Epithelial cell of prostate (primary cell): ENCODE measurements around the gene SEMA3B.
A peak's percentile ranks its signal among the peaks of the same experiment; 100 is the strongest.

ENCODE experiments used
- DNase-seq: peaks from one replicate; pipeline ENCODE4 v3.0.0-alpha.2; 2011; ENCODE audit warnings: low read depth, low spot score
- H3K27ac ChIP-seq: fragments of 450-650 bp; 2 replicates; pipeline ENCODE4 v1.5.1; 2017; ENCODE audit warnings: mild to moderate bottlenecking

The SEMA3B gene

GRCh38 chr3:50288387-50289007, 19.6 kb downstream of the SEMA3B start:
- no peak for DNase-seq
- H3K27ac ChIP-seq: no peak overlapping the region

DNA sequence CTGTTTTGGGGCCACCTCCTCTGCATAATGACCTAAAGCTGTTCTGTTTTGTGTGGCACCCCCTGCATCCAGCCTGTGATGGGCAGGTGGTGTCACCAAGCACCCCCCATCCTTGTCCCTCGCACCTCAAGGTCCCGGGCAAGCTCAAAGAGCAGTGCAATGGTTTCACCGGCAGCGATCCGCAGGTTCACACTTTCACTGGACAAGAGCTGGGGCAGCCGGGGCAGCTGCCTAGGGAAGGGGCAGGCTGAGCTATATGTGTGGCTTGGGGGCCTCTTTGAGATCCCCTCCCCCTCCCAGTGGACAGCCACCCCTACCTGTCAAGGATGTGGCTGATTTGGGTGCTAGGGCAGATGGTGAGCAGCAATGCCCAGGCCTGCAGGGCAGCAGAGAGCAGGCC, 20.2 kb downstream of the SEMA3B start:
- DNase-seq: no peak
- no peak overlapping the region for H3K27ac ChIP-seq

- no peak for DNase-seq
- H3K27ac ChIP-seq: no peak overlapping the region
Measured at GRCh38 chr3:50290161-50290641, 21.3 kb downstream of the SEMA3B start.

DNA sequence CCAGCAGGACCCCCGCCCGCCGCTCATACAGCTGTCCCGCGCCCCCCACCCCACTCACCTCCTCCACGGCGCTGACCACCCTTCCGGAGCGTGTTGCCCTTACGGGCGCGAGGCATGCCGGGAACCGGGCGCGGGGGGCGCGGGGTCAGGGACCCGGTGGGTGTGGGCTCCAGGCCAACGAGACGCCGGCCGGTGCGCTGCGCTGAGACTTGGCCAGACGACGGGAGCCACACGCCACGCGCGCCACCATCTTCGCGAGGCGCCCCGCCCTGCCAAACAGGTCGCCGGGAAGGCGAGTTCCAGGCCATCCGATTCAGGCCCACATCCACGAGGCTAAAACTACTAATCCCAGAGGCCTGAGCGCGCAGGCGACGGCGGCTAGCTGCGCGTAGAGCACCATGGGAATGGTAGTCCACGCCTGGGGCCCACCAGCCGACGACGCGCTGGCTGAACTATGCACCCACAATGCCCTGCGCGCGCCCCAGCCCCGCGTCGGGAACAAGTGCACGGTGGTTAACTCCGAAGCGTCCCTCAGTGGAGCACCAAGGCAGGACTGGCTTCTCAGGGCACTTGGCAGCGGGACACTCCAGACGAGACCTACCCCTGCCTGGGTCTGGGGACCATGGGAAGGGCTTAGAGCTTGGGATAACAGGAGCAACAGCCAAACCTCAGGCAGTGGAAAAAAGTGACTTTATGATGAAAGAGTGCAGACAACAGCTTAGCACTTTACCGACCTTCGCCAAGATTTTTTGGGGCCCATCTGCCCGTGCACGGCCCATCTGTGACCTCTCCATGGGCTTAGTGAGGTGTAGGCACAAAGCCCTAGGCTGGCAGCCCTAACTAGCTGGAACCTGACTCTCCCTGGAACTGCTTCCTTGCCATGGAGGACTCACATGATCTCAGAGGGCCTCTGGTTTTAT, 23.5 kb downstream of the SEMA3B start, which contains the start of gene IFRD2:
TSS of gene IFRD2 (minus strand) at position 271 of the 920 bp plus-strand sequence. CDS start at position 116, 155 bp downstream.
- peak; percentile 84 for DNase-seq

DNA sequence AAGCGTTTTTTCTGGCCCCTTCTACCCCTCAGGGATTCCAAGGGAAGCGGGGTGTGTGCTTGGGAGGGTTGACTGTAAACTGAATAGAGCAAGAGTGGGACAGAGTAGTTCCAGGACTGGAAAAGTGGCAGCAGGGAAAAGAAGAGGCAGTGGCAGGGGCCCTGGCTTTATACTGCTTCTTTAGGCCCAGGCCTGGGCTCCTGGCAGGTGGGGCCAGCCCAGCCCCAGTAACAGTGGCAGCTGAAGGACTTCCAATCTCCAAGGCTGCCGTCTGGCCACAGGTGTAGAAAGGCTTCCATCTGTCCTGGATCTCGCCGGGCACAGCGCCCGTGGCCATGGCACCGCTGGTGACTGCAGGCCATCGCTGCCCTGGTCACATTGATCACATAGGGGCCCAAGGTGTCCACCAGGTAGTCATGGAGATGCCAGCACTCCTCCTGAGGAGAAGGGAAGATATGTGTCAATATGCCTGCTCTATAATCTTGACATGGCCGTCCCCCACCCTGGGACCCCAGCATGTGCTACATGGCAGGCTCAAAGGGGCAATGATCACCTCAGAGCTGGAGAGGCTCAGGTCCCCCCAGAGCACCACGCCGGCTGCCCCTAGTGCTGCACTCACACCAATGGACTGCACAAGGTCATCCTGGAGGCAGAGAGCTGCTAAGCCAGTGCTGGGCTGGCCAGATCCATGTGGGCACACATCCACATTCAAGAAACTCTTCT, 24.3 kb downstream of the SEMA3B start:
- peak overlapping the region; percentile 63 for H3K27ac ChIP-seq
- DNase-seq: no peak

More for the DNA sequence above, 23.5 kb downstream of the SEMA3B start, which contains the start of gene IFRD2:
- H3K27ac ChIP-seq: peak within 1 kb of the TSS; percentile 63

- no peak overlapping the region for H3K27ac ChIP-seq
- DNase-seq: no peak
Measured at GRCh38 chr3:50294089-50294488, 25.1 kb downstream of the SEMA3B start.

GRCh38 chr3:50294492-50295403, 25.8 kb downstream of the SEMA3B start:
- no peak for DNase-seq
- no peak overlapping the region for H3K27ac ChIP-seq

- no peak for DNase-seq
- no peak overlapping the region for H3K27ac ChIP-seq
Measured at GRCh38 chr3:50295553-50296431, 26.8 kb downstream of the SEMA3B start.

DNA sequence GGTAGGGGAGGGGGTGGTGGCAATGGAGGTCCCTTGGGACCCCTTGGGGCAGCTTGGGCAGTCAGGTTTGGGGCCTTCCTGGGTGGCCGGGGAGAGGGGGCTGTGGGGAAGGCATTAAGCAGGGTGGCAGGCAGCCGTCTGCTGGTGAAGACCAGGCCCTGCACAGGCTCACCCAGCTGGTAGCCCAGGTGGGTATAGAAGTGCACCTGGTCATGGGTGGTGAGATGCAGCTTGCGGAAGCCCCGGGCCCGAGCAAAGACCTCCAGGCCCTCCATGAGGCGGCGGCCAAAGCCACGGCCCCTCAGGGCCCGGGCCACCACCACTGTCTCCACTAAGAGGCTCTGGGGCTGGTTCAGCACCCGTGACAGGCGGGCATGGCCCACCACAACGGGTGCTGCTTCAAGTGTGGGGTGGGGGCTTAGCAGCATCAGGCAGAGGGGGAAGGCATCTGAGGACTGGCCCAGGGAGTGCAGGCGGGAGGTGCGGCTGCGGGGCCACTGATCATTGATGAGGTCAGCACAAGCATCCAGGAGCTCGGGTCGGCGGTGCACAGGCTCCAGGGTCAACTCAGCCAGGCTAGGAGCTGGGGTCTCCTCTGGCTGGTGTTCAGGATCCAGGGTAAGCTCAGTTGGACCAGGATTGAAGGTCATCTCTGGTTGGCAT, 27.9 kb downstream of the SEMA3B start:
- no peak overlapping the region for H3K27ac ChIP-seq
- no peak for DNase-seq

DNA sequence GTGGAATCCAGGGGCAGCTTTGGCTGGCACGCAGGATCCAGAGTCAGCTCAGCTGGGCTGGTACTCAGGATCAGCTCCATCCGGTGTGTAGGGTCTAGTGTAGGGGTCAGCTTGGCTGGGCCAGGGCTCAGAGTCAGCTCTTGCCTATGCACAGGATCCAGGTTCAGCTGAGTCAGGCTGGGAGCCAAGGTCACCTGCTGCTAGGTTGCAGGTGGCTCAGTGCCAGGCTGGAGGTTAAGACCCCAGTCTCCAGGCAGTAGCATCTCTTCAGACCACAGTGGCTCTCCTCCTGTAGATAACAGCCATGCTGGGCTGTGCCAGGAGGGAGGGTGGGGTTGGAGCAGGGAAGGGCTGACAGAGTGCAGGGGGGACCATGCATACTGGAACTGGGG, 28.4 kb downstream of the SEMA3B start:
- no peak for DNase-seq
- no peak overlapping the region for H3K27ac ChIP-seq

DNA sequence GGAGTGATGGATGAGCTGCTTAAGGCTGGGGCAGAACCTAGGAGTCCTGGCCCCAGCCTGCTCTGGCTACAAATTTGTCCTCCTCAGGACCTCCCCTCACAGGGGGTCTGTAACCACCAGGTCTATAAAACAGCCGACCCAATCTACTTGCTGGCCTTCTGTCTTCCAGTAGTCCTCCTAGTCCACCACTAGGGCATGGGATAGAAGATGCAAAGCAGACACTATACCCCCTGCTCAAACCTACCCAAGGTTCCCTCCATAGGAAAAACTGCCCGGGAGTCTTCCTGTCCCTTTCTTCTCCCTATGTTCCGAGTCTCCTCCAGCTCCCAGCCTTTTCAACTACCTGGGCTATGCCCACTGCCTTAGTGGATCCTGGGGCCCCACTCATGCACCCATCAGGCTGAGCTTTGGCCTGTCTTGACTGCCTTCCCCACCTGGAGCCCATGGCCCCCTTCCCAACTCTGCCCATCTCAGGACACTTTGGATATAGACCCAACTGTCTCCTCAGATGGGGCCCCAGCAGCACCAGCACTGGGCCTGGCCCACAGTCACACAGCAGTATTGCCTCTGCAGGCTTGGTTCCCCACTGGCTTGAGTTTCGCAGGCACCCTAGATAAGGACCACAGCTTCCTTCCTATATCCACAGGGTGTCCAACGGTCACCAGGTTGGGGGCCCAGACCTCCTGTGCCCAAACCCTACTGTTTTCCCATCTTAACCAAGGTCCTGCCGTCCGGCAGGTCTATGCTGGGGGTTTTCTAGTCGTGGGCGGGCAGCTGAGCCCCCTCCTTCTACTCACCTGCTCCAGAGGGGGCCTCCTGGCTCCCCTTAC, 29.2 kb downstream of the SEMA3B start:
- peak overlapping the region; percentile 91 for H3K27ac ChIP-seq
- no peak for DNase-seq

- H3K27ac ChIP-seq: peak within 1 kb of the TSS; percentile 91
- peak; percentile 98 for DNase-seq
Measured at GRCh38 chr3:50298836-50299637, 30.1 kb downstream of the SEMA3B start, which contains the start of the genes HYAL3 and NAA80. Gene HYAL3 (minus strand): TSS chr3:50299405. CDS start chr3:50295602, 3,803 bp downstream. Gene NAA80 (minus strand): TSS chr3:50299405. CDS start chr3:50297463, 1,942 bp downstream.

- DNase-seq: no peak
- H3K27ac ChIP-seq: peak overlapping the region; percentile 91
Measured at GRCh38 chr3:50299638-50299928, 30.6 kb downstream of the SEMA3B start.

- peak; percentile 89 for DNase-seq
- H3K27ac ChIP-seq: peak overlapping the region; percentile 91
Measured at GRCh38 chr3:50299929-50300680, 31.2 kb downstream of the SEMA3B start.

GRCh38 chr3:50300681-50301254, 31.8 kb downstream of the SEMA3B start:
- H3K27ac ChIP-seq: peak overlapping the region; percentile 91
- no peak for DNase-seq
